NCI-H748 (cell line): ENCODE data around the gene CLEC11A.
A peak's percentile ranks its signal among the peaks of the same experiment; 100 is the strongest.

Experiments
- DNase-seq: peaks from one replicate; lab custom pipeline; 2025; ENCODE audit not compliant: unreplicated experiment; lab: John Stamatoyannopoulos, UW

CLEC11A gene

DNA sequence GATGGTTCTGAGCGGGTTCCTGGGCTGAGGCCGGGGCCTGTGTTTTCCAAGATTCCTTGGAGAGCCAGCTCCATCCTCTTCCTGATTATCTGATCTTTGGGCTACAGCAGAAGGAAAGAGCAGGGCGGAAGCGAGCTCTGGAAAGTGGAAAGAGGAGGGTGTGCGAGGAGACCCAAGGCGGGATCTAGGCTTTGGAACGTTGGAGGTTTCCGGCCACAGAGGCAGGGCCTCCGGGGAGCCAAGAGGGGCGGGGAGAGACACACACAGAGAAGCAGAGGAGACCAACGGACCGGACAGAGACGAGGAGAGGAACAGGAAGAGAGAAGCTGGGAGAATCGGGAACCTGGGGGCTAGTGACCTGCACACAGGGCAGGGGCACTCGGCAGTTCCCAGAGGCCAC, at the start of gene CLEC11A:
CLEC11A (plus strand) TSS at position 296 of the 400 bp plus-strand sequence. CDS start 162 bp downstream, outside the sequence.
- no peak for DNase-seq

GRCh38 chr19:50676625-50677197, 46.5 kb upstream of the CLEC11A start:
- DNase-seq, result no peak

GRCh38 chr19:50677636-50678035, 45.5 kb upstream of the CLEC11A start:
- no peak for DNase-seq

- no peak for DNase-seq
Measured at GRCh38 chr19:50678323-50678722, 44.8 kb upstream of the CLEC11A start.

- peak; percentile 80 for DNase-seq
Measured at GRCh38 chr19:50679177-50680125, 43.7 kb upstream of the CLEC11A start.

DNA sequence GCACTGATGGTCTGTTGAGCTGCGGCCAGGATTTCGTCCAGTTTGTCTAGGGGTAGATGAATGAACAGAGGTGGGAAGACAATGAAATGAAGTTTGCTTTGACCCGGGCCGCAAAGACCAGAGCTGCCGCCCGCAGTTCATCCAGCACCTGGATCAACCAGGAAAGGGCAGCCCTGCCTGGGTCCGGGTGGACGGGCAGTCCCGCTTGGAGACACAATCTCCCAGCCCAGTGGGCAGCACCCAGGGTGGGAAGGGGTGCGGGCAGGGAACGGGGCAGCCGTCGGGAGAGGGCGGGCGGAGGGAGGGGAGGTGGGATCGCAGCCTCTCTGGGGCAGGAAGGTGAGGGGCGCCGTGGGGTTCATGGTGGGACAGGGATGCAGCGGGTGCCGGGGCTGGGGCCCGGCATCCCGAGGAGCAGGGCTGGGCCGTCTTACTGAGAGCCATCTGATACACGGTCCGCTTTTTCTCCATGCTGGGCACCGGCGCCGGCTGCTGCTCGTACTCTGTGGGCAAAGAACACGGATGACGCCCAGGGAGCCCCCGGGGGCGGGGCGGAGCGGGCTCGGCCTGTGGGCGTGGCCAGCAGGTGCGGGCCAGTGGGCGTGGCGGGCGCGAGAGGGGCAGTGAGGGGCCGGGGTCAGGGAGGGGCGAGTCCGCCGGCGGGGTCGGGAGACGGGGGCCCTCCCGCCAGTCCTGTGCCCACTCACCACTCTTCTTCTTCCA, 36.7 kb upstream of the CLEC11A start:
- no peak for DNase-seq

DNA sequence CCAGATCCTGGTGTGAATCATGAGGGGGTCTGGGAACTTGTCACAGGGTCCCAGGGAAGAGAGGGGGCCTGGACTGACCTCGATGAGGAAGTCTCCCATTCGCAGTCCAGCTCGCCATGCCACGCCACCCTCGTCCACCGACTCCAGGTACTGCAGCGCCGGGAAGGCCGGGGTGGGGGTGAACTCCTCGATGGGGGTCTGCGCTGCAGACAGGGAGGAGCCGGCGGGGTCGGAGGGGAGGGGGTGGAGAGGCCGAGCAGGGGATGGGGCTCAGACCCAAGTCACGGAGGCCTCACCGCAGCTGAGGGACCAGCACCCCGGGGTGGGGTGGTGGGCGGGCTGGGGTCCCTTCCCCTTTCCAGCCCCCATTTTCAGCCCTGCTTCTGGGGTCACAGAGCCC, 34.4 kb upstream of the CLEC11A start:
- no peak for DNase-seq

- no peak for DNase-seq
Measured at GRCh38 chr19:50690439-50690838, 32.7 kb upstream of the CLEC11A start.

- DNase-seq, result no peak
Measured at GRCh38 chr19:50693064-50693975, 29.8 kb upstream of the CLEC11A start.

DNA sequence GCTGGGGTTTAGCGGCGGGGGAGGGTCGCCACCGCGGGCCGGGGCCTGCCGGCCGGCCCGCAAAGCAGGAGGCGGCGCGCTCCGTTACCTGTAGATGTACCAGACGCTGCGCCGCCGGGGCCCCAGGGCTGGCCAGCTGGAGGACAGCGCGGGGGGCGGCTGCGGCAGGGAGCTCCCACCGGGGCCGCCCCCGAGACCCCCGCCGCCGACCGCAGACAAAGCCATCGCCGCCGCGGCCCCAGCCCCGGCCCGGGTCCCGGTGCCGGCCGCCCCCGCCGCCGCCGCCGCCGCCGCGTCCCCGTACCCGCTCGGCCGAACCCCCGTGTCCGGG, 28.4 kb upstream of the CLEC11A start:
- DNase-seq, result peak; percentile 45

DNA sequence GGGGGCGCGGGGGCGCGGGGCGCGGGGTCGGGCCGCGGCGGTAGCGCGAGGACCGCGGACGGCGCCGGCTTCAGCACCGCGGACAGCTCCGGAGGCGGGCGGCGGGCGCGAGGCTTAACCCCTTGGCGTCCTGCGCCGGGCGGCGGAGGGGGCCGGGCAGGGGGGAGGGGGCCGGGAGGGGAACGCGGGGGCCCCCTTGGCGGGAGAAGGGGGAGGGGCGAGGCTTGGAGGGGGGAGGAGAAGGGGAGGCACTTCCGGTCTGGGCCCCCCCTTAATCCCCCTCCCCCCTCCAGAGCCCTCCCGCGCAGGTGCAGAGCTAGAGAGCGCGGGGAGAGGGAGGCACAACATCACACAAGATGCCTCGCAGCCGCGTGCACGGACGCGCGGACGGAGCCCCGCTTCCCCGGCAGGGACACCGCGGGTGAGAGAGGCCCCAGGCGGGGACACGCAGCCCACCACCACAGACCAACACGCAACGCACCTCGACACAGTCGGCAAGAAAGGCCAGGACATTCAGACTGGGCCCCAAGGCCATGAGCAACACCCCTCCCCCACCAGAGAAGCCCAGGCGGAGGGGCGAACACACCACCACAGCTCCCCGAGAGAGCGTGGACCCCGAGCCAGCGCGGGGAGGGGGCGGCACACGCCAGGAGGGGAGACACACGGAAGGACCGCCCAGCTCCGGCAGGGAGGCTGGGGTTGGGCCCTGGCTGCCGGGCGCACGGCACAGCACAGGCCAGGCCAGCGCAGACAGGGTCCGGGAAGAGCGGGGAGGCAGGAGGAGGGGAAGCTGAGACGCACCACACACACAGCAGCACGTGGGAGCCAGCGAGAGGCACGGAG, 27.7 kb upstream of the CLEC11A start:
- DNase-seq, result peak; percentile 90

DNA sequence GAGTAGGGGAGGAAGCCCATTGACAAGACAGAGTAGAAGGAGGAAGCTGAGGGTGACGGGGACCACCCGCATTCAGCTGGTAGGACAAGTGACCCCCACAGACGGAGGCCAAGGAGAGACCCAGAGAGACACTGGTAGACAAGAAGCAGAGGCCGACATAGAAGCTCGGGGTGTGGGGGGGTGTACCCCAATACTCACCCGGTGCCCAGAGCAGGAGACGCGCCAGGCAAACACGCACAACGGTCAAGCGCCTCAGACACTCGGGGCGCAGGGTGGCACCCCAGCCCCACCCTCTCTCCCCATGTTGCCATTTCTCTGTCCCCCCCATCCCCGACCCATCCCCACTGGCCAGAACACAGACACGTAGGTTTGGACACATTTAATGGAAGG, 27.1 kb upstream of the CLEC11A start:
- DNase-seq, result no peak

DNA sequence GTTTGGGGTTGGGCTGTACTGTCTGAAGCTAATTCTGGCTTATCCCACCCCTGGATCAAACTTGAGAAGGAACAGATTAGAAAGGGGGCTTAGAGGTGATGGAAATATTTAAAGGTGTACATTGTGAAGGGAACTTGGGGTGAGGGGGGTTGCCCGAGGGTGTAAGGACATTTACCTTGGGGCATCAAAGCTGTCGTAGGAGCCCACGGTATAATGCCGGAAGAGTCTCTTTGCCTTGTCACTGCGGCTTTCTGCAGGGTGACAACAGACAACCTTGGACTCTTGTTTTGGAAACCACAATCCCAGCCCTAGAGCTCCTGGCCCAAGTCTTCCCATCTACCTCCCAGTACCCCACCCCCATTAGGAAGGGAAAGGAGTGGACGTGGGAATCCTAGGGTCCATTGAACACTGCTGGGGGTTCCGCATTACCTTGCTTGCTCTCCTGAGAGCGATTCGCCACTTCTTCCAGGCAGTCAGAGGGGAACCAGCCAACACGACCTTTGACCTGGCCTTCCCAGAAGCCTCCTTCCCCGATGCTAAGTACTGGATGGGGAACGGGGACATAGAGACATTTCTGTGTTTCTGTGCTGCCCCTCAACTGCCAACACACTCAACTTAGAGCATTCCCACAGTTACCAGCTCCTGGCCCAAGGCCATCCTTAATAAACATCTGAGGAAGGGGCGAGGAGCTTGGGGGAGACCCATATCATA, 25.6 kb upstream of the CLEC11A start:
- DNase-seq, result no peak

GRCh38 chr19:50701367-50701985, 21.7 kb upstream of the CLEC11A start:
- no peak for DNase-seq

- no peak for DNase-seq
Measured at GRCh38 chr19:50702158-50702870, 20.9 kb upstream of the CLEC11A start.

GRCh38 chr19:50702871-50703829, 20.0 kb upstream of the CLEC11A start:
- no peak for DNase-seq
